ENCODE results near the gene GPC5. TPM values are rescaled to one million over a fixed set of nuclear protein-coding genes. Genes with fewer than 3 reads are reported as not detected.

Gene GPC5
- total and polyA plus RNA-seq, 9 of the 15 experiments (the other 6 are each of a cell fraction or from before 2014, with no cell fraction given) = 0.18 to 0.27 TPM; not detected in 7

- no peak for FAIRE-seq
- no peak overlapping the region for H3K27ac ChIP-seq (ENCODE audit: extremely low read depth, low read depth, low read length)
- no TSS peak for BruUV-seq (replicated peaks)
Measured at GRCh38 chr13:91609353-91609752, 210.9 kb downstream of the GPC5 start.

More at GRCh38 chr13:91609353-91609752, 210.9 kb downstream of the GPC5 start:
- ChIA-PET POLR2A (no interaction called here), CTCF (ENCODE audit: low intra/inter-chr PET ratio) (no interaction called here)
- TF ChIP-seq, protein P1, sequence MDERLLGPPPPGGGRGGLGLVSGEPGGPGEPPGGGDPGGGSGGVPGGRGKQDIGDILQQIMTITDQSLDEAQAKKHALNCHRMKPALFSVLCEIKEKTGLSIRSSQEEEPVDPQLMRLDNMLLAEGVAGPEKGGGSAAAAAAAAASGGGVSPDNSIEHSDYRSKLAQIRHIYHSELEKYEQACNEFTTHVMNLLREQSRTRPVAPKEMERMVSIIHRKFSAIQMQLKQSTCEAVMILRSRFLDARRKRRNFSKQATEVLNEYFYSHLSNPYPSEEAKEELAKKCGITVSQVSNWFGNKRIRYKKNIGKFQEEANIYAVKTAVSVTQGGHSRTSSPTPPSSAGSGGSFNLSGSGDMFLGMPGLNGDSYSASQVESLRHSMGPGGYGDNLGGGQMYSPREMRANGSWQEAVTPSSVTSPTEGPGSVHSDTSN (CRISPR knock-in tag; IDR thresholded peaks at IDR 0.05; ENCODE audit: low read depth) = no peak
- TF ChIP-seq, protein P1 (tag; conservative IDR thresholded peaks at IDR 0.05; ENCODE audit: low read depth) = 0 out of 2 replicates have a peak, but pooled peaks have one; percentile 11
- TF ChIP-seq RBM17 (IDR thresholded peaks at IDR 0.05; ENCODE audit: borderline replicate concordance, low read depth, low read length) (no peak), STAG1 (CRISPR knock-in tag; IDR thresholded peaks at IDR 0.05; ENCODE audit: borderline replicate concordance) (0 out of 2 replicates have a peak, but pooled peaks have one; percentile 10)
- DNase-seq (ENCODE audit: extremely low read depth in 1 of 4, low spot score in 3 of 4) (no peak), ATAC-seq (peak; percentile 49)
- H3K79me2 ChIP-seq (ENCODE audit: control insufficient read depth, insufficient read depth, low read length) = no peaks in the 10 kb centered on the region
- intact Hi-C loops (cut with micrococcal nuclease) = no loop called here
- H4K20me1 ChIP-seq (replicated peaks; ENCODE audit: control insufficient read depth, insufficient read depth, low read length) = no peaks in the 10 kb centered on the region
- no peaks in the 10 kb centered on the region for H3K36me3 ChIP-seq (ENCODE audit: control insufficient read depth, insufficient read depth, low read length)
- no peaks in the 10 kb centered on the region for H3K4me1 ChIP-seq (replicated peaks in 1 of 2; ENCODE audit: control insufficient read depth in 2 of 2, insufficient read depth in 2 of 2, low read length in 2 of 2)
- H2AFZ ChIP-seq (ENCODE audit: low read depth, low read length) = no peak overlapping the region
- H3K4me3 ChIP-seq = no peak overlapping the region
- 3% methylated on average over 3 of the region's 3 CpGs for WGBS (ENCODE audit: insufficient coverage, low coverage, missing lambda C conversion rate)
- H3K4me2 ChIP-seq (ENCODE audit: insufficient read depth, low read length) = no peak overlapping the region
- H3K27me3 ChIP-seq (ENCODE audit: control insufficient read depth in 2 of 2, insufficient read depth in 2 of 2, low read length in 2 of 2) = no peaks in the 10 kb centered on the region
- in situ Hi-C loops (cut with MboI) = no loop called here
- H3K9me3 ChIP-seq (replicated peaks; ENCODE audit: control insufficient read depth, insufficient read depth, low read depth, low read length) = no peaks in the 10 kb centered on the region; the same call in 1 of the 2 replicates
- no peak overlapping the region for H3K9ac ChIP-seq (ENCODE audit: insufficient read depth in 1 of 2, low read depth in 2 of 2, low read length in 2 of 2)
- no peaks in the 10 kb centered on the region for H3K9me1 ChIP-seq (ENCODE audit: control insufficient read depth, insufficient read depth, low read length)
